NCI-H1048 (cell line): ENCODE measurements around the gene CHST15.

Experiments
- DNase-seq: peaks from one replicate; lab custom pipeline; 2025; lab: John Stamatoyannopoulos, UW

Gene CHST15

DNA sequence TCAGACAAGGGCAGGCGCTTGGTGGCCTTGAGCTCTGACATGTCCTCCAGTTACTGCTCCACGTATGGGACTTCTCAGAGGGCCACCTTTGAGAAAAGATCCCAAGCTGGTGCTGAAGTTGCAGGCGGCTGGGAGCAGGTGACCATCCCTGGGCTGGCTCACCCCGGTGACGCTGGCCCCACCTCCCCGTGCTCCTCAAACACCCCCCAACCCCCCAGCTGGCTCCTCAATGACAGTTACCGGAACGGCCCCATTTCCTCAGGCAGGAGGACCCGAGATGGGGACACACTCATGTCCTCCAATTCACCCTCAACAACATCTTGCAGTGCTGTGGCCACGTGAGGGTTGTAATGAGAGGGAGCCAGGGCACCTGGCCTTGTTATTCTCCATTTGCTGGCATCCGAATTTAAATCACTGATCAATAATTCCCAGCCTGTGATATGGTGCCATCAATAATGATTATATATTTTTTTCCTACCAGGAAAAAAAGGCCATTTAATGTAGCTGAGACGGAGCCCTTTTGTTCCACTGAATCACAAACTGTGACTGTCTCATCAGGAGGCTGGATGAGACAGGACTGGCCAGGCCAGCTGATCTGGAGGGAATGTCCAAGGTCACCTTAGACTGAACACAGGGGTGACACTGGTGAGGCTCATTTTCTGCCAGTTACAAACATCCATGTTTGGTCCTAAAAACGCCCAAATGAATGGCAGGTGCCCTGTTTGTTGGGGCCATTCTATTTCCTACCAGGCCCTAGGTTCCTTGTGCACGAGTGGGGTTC lies 64.5 kb downstream of the CHST15 start:
- DNase-seq: no peak

- DNase-seq: no peak
Measured at GRCh38 chr10:124027651-124028050, 65.7 kb downstream of the CHST15 start.

GRCh38 chr10:124027031-124027611 lies 66.3 kb downstream of the CHST15 start:
- DNase-seq: no peak

GRCh38 chr10:124026589-124026939 lies 66.8 kb downstream of the CHST15 start:
- DNase-seq: no peak

DNA sequence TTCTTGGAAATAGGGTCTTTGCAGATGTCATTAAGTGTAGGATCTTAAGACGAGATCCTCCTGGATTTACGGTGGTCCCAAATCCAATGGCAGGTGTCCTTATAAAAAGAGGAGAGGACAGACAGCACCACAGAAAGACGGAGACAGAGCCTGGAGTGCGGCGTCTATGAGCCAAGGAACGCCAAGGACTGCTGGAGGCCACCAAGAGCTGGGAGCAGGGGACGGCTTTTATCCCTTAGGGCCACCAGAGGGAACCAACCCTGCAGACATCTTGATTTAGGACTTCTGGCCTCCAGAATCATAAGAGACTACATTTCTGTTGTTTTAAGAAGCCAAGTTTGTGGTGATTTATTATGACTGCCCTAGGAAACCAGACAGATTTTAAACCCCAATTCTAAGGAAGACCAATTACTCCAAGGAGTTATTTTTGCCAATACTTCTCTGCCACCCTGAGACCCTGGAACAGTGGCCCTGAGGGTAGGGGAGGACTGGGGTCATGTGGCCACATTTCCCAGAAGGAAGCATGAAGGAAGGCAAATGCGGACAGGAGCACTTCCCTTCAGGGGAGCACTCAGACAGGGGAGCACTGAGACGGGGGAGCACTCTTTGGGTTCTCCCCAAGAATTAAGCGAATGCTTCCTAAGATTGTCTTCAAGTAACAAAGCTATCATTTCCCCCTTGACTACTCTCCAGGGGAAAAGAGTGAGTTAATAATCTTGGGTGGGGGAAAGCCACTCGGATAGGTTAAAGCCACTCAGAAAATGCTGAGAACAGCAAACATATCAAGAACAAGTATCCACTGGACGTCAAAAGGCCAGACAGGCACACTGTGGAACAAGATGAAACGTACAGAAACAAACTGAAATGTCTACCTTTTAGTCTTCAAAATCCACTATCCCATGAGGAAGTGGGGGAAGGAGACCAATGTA lies 67.5 kb downstream of the CHST15 start:
- DNase-seq: no peak

- DNase-seq: no peak
Measured at GRCh38 chr10:124025152-124025551, 68.2 kb downstream of the CHST15 start.

GRCh38 chr10:124022066-124022465 lies 71.3 kb downstream of the CHST15 start:
- no peak for DNase-seq

DNA sequence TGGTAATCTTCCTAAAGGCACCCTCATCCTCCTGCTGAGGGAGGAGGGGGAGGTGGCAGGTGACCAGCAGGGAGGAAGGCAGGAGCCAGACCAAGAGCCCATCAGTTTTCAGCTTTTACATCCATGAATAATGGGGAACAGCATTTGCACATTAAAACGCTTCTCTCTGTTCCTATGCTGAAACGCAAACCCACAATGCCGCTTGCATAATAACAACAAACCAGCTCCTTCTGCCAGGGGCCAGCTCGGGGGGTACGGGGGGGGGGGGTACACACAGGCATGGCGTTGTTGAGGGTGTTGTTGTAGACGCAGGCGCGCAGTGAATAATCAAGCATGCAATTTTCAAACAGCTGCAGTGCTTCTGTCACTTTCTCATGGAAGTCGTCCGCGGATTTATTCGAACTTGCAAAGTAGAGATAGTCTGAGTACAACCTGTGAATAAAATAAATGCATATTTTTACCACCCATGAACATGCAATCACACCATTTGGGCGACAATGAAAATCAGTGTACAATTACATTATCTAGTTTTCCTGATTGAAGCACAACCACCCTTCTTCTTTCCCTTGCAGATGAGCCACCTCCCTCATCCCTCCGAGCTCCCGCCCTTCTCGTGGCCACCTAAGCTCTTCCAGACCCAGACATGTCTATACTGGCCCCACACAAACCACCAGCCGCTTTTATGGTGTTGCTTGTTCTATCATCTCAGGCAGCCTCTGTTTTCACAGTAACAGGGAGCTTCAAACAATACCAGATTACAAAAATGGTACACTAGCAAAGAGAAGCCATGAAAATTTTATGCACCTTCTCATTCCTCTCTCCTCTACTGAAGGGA lies 72.2 kb downstream of the CHST15 start:
- DNase-seq: no peak

DNA sequence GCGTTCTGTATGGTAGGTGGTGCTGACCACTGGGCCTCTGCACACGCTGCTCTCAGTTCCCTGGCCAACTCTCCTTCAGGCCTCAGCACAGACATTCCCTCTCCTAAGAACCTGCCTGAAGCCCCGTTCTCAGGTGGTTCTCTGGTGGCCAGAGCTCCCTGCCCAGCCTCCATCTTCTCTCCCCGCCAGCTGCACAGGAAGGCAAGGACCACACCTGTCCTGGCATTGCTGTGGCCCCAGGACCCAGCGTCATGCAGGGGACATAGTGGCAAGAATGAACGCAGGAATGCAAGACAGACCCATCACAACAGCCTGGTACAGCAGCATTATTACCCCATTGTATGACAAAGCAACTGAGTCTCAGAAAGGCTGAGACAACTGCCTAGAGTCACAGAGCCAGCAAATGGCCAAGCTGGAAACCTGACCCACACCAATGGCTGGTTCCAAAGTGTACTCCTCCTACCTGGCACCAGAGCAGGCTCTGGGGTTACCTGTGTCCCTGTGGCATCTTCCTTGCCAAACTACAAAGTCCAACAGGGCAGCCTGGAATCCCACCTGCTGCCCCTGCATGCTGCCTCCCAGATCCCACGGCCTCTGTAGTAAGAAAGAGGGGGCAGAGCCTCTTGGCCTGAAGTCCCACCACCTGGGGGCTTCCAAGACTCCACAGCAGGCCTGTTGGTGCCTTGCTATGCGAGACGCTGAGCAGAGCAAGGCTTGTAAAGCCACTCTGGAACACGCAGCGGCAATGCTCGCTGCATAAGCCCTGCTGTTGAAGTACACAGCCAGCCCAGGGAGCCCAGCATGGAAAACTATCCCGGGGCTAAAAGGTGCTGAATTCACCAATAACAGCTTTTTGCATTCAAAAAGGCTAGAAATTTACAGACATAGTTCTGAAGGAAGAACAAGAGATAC lies 73.3 kb downstream of the CHST15 start:
- DNase-seq: no peak

DNA sequence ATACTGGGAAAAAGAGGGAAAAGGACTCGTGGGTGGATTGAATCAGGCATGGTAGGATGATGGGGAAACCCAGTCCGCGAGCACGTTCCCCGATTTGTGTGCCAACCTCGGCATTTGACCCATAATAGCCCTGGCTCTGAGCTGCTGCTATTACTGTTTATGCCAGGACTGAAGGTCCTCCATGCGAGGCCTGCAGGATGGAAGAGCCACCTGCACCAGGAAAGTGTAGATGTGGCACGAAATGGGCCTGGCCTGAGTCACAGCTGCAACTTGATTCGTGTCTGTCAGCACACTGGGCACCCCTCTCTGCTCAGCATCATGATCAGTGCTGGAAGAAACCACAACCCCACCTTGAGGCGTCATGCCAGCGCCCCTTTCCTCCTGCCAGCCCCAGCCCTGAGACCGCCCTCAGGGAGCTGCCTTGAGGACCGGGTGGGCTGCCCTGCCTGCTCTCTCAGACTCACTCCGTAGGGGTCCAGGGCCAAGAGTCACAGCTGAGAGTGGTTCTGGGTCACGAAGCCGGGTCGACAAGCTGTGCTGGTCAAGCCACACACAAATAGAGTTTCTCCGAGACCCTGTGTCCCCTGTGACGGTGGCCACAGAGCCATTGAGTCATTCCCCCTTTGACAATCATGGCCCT lies 74.4 kb downstream of the CHST15 start:
- no peak for DNase-seq

- DNase-seq: no peak
Measured at GRCh38 chr10:124017729-124018128, 75.7 kb downstream of the CHST15 start.

DNA sequence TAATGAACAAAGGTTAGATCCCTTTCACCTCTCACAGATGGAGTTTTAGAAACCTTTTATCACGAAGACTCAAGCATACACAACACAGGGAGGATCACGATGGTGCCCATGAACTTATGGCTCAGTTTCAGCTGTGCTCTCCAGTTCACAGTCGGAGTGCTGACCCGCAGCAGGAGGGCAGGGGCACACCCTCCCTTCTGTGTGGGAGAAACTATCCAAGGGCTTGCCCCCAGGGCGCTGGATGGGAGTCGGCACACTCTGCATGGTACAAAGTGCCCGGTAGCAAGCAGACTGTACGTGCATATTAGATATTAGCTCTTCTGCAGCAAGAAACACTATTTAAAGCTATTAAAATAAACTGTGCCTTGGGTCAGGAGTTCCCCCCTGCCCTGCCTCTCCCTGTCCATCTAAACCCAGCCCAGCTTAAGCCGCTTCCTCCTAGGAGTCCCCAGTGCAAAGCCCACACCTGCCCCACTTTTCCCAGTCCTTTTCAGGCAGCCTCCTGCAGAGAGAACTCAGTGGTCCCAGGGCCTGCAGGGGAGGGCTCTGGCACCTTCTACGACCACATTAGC lies 76.5 kb downstream of the CHST15 start:
- no peak for DNase-seq

DNA sequence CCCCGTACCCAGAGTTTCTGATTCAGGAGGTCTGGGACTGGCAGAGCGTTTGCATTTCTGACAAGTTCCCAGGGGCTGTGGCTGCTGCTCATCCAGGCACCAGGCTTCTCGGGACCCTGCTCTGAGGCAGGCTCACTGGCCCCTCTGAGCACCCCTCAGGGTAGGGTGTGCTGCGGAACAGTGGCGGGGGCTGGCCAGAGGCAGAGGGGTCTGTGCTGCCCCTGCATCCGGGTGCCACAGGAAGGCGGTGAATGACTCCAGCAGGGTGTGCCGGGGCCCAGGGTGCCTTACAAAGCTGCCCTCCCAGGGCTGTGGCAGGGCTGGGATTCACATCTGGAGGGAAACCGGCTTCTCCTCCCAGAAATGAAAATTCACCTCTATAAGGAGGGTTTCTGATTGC lies 77.4 kb downstream of the CHST15 start:
- DNase-seq: no peak

DNA sequence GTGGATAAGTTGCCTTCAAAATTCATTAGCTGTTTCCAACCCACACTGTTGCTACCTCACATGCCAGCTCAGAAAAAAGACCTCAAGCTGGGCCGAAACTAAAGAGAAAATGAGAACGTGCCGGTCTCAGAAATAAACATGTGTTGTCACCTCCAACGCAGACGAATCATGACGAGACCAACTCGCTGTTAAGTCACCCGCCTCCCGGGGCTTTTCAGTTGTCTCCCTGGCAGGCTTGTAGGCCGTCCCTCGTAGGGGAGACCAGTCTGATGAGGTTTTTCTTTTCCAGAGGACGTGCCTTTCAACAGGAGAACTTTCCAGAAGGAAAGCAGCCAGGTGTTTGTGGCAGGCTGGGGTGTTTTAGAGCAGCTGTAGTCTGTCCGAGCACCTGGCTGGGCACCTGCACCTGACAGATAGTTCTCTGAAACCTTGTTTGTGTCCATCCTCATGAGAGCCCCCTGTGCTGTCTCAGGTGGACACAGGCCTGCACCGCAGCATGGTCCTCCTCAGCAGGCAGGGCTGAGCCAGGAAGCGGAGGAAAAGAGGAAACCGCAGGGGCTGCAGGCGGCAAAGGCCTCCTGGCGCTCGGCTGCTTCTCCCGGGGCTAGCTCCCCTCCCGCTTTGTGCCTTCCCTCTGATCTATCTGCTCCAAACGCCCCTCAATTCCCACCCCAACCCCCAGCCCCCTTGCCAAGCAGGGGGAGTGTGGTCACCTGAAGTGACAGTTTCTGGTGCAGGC lies 78.8 kb downstream of the CHST15 start:
- DNase-seq: no peak

GRCh38 chr10:124013916-124014315 lies 79.5 kb downstream of the CHST15 start:
- DNase-seq: no peak

GRCh38 chr10:124012991-124013390 lies 80.4 kb downstream of the CHST15 start:
- DNase-seq: no peak

DNA sequence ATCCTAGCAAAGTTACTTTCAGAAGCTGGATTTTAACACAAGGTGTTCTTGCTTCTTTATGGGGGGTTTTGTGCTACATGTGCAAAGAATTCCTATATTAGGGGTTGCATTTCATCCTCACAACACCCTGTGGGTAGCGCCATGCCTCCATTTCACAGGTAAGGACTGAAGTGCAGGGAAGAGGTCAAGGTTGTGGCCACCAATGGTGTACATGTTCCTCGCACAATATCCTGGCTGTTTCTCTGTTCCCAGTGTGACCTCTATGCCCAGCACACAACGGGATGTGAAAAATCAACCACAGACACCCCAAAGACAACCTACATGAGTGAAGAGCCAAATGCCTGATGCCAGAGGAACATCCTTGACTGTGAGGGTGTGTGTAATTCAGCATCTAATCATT lies 80.8 kb downstream of the CHST15 start:
- no peak for DNase-seq

DNA sequence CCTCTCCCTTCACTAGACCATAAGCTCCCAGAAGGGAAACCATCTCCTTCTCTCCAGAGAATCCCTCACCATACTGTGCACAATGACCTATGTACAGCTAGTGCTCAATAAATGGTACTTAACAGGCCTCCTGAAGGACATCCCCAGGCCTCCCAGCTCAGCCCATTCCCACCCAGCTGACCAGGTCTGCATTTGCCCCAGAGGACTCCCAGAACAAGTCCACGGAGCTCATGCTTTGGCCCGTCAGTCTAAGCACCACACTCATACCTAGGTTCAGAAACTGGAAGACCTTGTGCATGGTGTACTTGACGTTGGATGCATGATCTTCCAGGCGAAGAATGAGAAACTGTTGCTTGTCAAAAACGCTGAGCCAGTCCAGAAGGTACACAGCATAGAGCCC lies 81.3 kb downstream of the CHST15 start:
- no peak for DNase-seq

DNA sequence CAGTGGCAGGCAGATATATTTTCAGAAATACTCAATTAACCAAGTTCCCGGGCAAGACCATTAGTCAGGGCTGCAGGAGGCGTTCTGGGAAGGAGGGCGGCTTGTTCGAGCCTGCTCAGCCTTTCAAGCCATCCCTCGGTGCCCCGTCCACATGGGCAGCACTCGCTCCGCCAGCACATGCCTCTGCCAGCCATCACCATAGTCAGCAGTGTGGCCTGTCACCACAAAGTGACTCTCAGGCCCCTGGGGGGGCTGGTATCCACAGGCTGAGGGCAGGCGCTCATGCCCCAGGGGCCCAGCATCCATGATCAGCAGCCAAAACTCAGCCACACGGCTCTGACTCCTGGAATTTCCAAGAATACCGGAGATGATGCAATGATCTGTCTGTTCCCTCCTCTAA lies 81.9 kb downstream of the CHST15 start:
- no peak for DNase-seq
